ENCODE measurements around the gene MBTPS1.

DNA sequence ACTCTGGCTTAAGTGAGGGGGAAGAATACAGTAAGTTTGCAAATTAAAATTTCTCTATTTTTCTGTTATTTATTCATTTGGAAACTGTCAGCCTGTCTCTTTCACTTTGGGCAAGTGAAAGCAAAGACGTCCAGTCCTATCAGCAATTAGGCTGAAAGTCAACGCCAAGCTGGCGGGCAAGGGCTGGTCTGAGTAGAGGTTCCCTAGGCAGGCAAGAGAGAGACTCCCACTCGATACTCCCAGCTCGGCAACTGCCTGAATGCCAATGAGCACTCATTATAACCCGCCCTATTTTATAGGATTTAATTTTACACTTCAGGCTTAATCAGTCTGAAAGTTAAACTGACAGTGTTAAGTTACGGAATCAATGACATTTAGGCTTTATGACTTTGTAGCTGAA, 59.8 kb downstream of the MBTPS1 start:
- TF ChIP-seq BCL3 (IDR thresholded peaks at IDR 0.05) (no peak), POLR2A (IDR thresholded peaks at IDR 0.05; ENCODE audit: low read length) (no peak)
